AG08396 (cell line): ENCODE measurements around the gene COL4A1.
"Not testable (repeated sequence)": the region's sequence is repeated elsewhere in the genome, so short reads cannot be mapped to it uniquely, and the experiment has no call there.

Experiments used
- DNase-seq: peaks from one replicate; pipeline ENCODE4 v3.0.0; 2012; ENCODE audit warnings: low spot score, mixed read lengths

The COL4A1 gene

GRCh38 chr13:110323172-110323891, 16.4 kb upstream of the COL4A1 start:
- DNase-seq: peak; percentile 78

- DNase-seq: no peak
Measured at GRCh38 chr13:110322828-110323171, 15.8 kb upstream of the COL4A1 start.

GRCh38 chr13:110322126-110322827, 15.3 kb upstream of the COL4A1 start:
- DNase-seq: no peak

GRCh38 chr13:110321573-110321972, 14.6 kb upstream of the COL4A1 start:
- not testable (repeated sequence) for DNase-seq

- DNase-seq: no peak
Measured at GRCh38 chr13:110320645-110321044, 13.7 kb upstream of the COL4A1 start.

- DNase-seq: peak; percentile 78
Measured at GRCh38 chr13:110319774-110320509, 13.0 kb upstream of the COL4A1 start.

- no peak for DNase-seq
Measured at GRCh38 chr13:110319397-110319773, 12.4 kb upstream of the COL4A1 start.

- DNase-seq: no peak
Measured at GRCh38 chr13:110318920-110319319, 12.0 kb upstream of the COL4A1 start.

GRCh38 chr13:110317496-110318195, 10.7 kb upstream of the COL4A1 start:
- no peak for DNase-seq

GRCh38 chr13:110317093-110317492, 10.1 kb upstream of the COL4A1 start:
- DNase-seq: no peak

- DNase-seq: no peak
Measured at GRCh38 chr13:110316196-110316595, 9.2 kb upstream of the COL4A1 start.

GRCh38 chr13:110314516-110315245, 7.7 kb upstream of the COL4A1 start:
- no peak for DNase-seq

GRCh38 chr13:110313733-110314132, 6.8 kb upstream of the COL4A1 start:
- not testable (repeated sequence) for DNase-seq

GRCh38 chr13:110313261-110313660, 6.3 kb upstream of the COL4A1 start:
- DNase-seq: not testable (repeated sequence)

GRCh38 chr13:110312339-110313031, 5.5 kb upstream of the COL4A1 start:
- peak; percentile 77 for DNase-seq

- DNase-seq: no peak
Measured at GRCh38 chr13:110311443-110312338, 4.7 kb upstream of the COL4A1 start.

GRCh38 chr13:110310541-110311442, 3.8 kb upstream of the COL4A1 start:
- no peak for DNase-seq

GRCh38 chr13:110309661-110310524, 2.9 kb upstream of the COL4A1 start:
- DNase-seq: no peak
